OCI-LY3 (cell line): ENCODE data around the gene KCNJ9.

ENCODE experiments used
- CTCF ChIP-seq: fragments of 200-600, 300-600 bp; sonication (generic); IDR thresholded peaks from 2 replicates; pipeline ENCODE4 v1.5.1; 2014; ENCODE audit warnings: antibody characterized with exemption, low read length, low read depth
- EZH2phosphoT487 ChIP-seq: fragments of 200-600 bp; shearing (Covaris generic); IDR thresholded peaks from 2 replicates; pipeline ENCODE4 v1.6.1; 2018; ENCODE audit warnings: antibody characterized with exemption, mixed run types, low read depth

- no peak for TF ChIP-seq CTCF
- TF ChIP-seq EZH2phosphoT487, result no peak
Measured at GRCh38 chr1:160122978-160123495, 41.7 kb downstream of the KCNJ9 start.
